DMS153 treated with DMSO at 0.1 percent for 48 hours (cell line): ENCODE data around the gene PAPSS1.
A peak's percentile ranks its signal among the peaks of the same experiment; 100 is the strongest.
"Not testable (repeated sequence)": the region's sequence is repeated elsewhere in the genome, so short reads cannot be mapped to it uniquely, and the experiment has no call there.

Experiments used
- DNase-seq: peaks from one replicate; lab custom pipeline; 2025; ENCODE audit not compliant: unreplicated experiment; lab: John Stamatoyannopoulos, UW

PAPSS1 gene

GRCh38 chr4:107719922-107720722 is at the start of gene PAPSS1:
Gene PAPSS1 (minus strand): TSS chr4:107720234. CDS start chr4:107720179, 55 bp downstream.
- peak; percentile 97 for DNase-seq

GRCh38 chr4:107760281-107760947 is 40.4 kb upstream of the PAPSS1 start:
- DNase-seq: no peak

- peak; percentile 14 for DNase-seq
These were observed 37.9 kb upstream of the PAPSS1 start for GRCh38 chr4:107757864-107758476.

GRCh38 chr4:107757283-107757682 is 37.2 kb upstream of the PAPSS1 start:
- DNase-seq: no peak

- no peak for DNase-seq
These were observed 35.9 kb upstream of the PAPSS1 start for GRCh38 chr4:107755841-107756356.

- DNase-seq: no peak
These were observed 31.6 kb upstream of the PAPSS1 start for GRCh38 chr4:107751670-107752069.

GRCh38 chr4:107747748-107748486 is 27.9 kb upstream of the PAPSS1 start:
- DNase-seq: peak; percentile 87

- DNase-seq: no peak
These were observed 26.1 kb upstream of the PAPSS1 start for GRCh38 chr4:107746161-107746560.

- DNase-seq: no peak
These were observed 24.5 kb upstream of the PAPSS1 start for GRCh38 chr4:107744532-107744931.

GRCh38 chr4:107743532-107743931 is 23.5 kb upstream of the PAPSS1 start:
- no peak for DNase-seq

GRCh38 chr4:107742791-107743190 is 22.8 kb upstream of the PAPSS1 start:
- DNase-seq: no peak

GRCh38 chr4:107742196-107742595 is 22.2 kb upstream of the PAPSS1 start:
- no peak for DNase-seq

- DNase-seq: no peak
These were observed 21.1 kb upstream of the PAPSS1 start for GRCh38 chr4:107740950-107741701.

GRCh38 chr4:107740381-107740780 is 20.3 kb upstream of the PAPSS1 start:
- no peak for DNase-seq

GRCh38 chr4:107737450-107737849 is 17.4 kb upstream of the PAPSS1 start:
- no peak for DNase-seq

- peak; percentile 41 for DNase-seq
These were observed 17.0 kb upstream of the PAPSS1 start for GRCh38 chr4:107736924-107737448.

GRCh38 chr4:107736037-107736436 is 16.0 kb upstream of the PAPSS1 start:
- no peak for DNase-seq

- DNase-seq: no peak
These were observed 14.1 kb upstream of the PAPSS1 start for GRCh38 chr4:107734120-107734519.

- DNase-seq: peak; percentile 33
These were observed 13.4 kb upstream of the PAPSS1 start for GRCh38 chr4:107733431-107733925.

- not testable (repeated sequence) for DNase-seq
These were observed 9.0 kb upstream of the PAPSS1 start for GRCh38 chr4:107729050-107729449.
